Measurements from ENCODE around the gene PTPRM.

- no peak for TF ChIP-seq POLR2A (IDR thresholded peaks at IDR 0.05; ENCODE audit: low read depth, low read length)
- TF ChIP-seq POLR2AphosphoS5 (IDR thresholded peaks at IDR 0.05; ENCODE audit: low read depth, low read length) = no peak
Measured at GRCh38 chr18:7603259-7604000, 36.3 kb downstream of the PTPRM start.

Data from GM12892 (cell line).